Cerebellar cortex (tissue), 1 donor: Measurements from ENCODE around the gene ARHGAP31.

Source experiments
- DNase-seq: peaks from one replicate; pipeline ENCODE4 v3.0.0-alpha.2; 2015; ENCODE audit warnings: low spot score

ARHGAP31 gene

GRCh38 chr3:119395923-119396358, 101.8 kb downstream of the ARHGAP31 start:
- DNase-seq = no peak

DNA sequence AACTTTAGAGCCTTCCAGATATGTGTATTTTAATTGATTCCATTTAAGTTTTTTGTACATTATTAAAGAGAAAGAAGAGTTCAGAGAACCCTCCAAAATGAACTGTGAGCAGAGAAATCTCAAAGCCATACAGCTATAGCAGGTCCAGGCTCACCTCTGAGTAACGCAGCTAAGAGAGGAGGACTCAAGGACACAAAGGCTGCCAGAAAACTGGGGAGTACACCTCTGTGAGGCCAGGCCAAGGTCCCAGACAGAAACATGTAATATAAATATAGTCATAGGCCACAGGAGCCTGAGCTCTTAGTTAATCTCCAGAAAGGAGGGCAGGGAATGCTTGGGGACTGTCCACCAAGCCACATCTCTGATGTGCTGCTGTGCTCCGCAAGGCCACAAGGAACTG, 102.7 kb downstream of the ARHGAP31 start:
- DNase-seq = no peak

- DNase-seq = no peak
Measured at GRCh38 chr3:119400466-119400865, 106.3 kb downstream of the ARHGAP31 start.

- DNase-seq = no peak
Measured at GRCh38 chr3:119401069-119401468, 106.9 kb downstream of the ARHGAP31 start.

DNA sequence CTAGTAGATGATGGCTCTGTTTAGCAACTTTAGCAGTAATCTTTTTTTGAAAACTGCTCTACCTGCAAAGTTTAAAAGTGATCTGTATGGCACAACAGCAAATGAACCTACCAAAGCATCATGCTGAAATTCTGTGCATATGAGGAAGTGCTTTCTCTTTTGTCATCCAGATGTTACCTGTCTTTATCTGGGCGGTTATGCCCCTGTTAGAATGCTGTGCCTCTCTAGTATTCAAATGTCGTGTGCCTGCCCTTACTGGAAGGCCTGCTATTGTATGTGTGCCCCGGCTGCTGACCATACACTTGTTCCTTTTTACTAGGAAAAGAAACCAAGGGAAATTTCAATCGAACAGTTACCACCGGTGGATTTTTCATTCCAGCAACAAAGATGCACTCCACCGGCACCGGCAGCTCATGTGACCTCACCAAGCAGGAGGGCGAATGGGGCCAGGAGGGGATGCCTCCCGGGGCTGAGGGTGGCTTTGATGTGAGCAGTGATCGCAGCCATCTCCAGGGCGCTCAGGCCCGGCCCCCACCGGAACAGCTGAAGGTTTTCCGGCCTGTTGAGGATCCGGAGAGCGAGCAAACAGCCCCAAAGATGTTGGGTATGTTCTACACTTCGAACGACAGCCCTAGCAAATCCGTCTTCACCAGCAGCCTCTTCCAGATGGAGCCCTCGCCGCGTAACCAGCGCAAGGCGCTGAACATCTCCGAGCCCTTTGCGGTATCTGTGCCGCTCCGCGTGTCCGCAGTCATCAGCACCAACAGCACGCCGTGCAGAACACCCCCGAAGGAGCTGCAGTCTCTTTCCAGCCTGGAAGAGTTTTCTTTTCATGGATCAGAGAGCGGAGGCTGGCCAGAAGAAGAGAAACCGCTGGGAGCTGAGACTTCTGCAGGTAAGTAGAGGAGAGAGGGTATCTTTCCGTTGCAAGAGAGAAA, 107.6 kb downstream of the ARHGAP31 start:
- DNase-seq = no peak

DNA sequence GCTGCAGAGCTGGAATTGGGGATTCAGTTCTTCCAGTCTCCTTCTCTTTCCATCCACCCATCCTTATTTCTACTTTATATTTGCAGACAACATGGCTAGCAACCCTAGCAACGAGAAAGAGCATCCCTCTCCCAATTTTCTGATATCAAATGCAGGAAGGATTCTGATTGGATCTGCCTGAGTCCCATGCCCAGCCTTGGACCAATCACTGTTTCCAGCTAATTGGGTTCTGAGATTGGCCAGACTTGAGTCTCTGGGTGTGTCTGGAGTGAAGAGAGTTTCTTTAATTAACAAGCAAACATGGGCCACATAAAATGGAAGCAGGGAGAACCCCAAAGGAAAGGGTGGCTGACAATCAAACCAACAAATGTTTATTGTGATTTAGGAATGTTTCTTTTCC, 108.6 kb downstream of the ARHGAP31 start:
- DNase-seq = no peak

DNA sequence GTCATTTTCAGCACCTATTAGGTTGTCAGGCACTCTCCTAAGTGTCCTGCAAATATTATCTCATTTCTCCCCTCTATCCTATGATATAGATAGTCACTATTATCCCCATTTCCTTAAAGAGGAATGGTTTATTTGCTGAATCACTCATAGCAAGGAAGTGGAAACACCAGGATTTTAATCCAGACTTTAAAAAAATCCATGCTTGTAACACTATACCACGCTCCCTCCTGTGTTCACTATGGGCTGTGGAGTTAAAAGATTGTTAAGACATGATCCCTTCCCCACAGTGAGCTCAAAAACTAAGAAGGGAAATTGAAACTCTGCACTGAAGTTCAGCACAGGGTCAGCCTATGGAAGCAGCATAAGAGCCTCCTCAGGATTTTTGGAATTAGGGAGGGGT, 109.0 kb downstream of the ARHGAP31 start:
- no peak for DNase-seq

- DNase-seq = no peak
Measured at GRCh38 chr3:119405315-119405714, 111.1 kb downstream of the ARHGAP31 start.

GRCh38 chr3:119408243-119408950, 114.2 kb downstream of the ARHGAP31 start:
- DNase-seq = no peak

DNA sequence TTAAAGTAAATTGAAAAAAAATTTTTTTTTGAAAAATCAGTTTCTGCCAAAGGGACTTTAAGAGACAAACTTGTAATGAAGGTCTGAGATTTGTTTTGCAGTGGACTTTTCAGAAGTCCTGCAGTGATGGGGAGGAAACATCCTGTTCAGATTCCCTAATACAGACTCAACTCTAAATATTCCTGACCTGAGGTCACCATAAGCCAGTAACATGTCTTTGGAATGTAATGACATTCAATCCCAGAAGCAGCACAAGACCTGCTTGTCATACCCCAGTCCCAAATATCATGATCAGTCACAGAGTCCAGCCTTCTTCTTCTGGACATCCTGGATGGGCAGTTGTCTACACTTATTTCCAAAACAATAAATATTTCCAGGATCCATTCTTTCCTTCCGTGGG, 115.7 kb downstream of the ARHGAP31 start:
- DNase-seq = no peak

DNA sequence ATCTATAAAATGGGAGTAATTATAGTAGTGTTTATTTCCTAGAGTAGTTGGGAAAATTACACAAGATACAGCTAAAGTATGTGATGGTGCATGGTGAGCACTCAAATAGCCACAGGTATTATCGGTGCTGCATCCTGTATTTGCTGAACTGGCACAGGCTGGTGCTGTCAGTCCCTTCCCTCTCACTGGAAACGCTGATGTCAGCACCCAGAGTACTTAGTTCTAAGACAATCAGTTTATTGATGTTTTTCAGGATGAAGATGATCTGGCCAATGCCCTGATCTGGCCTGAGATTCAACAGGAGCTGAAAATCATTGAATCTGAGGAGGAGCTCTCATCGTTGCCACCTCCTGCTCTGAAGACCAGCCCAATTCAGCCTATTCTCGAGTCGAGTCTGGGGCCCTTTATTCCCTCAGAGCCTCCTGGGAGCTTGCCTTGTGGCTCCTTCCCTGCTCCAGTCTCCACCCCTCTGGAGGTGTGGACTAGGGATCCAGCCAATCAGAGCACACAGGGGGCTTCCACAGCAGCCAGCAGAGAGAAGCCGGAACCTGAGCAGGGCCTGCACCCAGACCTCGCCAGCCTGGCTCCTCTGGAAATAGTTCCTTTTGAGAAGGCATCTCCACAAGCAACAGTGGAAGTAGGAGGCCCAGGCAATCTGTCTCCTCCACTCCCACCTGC, 119.6 kb downstream of the ARHGAP31 start:
- no peak for DNase-seq

- no peak for DNase-seq
Measured at GRCh38 chr3:119416873-119417272, 122.7 kb downstream of the ARHGAP31 start.

DNA sequence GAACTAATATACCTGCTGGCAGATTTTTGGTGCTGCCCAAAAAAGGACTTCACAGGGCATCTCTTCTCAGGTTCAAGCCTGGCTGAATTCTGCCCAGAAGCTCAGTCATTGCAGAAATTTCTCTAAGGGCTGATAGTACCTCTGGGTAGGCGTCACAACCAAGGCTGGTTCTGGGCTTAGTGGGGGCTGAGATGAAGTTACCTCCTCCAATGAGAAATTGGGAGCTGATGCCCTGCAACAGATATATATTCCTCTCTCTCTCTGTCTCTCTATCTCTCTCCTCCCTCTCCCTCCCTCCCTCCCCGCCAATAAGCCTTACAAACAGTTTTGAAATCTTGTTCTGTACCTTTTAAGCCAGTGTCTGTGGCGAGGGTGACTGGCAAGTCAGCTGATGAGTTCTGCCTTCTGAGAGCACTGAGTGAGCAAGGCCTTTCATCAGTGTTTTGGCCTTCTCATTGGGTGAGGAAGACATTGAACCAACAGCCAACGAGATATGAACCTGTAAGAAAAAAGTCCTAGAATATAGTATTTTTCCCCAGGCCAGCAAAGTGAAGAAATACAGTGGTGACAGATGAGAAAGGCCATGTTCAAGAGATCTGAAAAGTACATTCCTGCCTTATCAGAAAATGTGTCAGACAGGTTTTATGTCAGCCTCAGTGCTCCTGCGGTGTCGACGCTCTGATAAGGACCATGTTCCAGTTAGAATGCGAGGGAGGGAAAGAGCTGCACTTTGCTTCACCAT, 123.8 kb downstream of the ARHGAP31 start:
- no peak for DNase-seq

DNA sequence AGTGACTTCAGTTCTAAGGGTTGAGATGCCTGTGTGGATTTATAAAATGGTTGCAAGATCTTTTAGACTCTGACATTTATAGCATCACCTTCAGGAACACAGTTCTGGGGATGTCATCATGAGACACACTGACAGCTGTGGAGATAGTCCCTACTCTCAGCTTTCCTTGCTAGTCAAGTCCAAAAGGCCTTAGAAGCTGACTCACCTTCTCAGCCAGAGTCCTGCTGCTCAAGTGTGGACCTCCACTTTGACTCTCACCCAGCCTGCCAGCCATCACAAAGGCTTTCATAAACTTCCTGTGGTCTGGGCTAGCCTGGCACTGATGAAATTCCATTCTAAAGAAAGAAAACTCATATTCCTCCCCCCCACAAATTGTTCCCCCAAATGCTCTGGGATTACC, 124.5 kb downstream of the ARHGAP31 start:
- no peak for DNase-seq

GRCh38 chr3:119420196-119420595, 126.0 kb downstream of the ARHGAP31 start:
- DNase-seq = peak; percentile 25

DNA sequence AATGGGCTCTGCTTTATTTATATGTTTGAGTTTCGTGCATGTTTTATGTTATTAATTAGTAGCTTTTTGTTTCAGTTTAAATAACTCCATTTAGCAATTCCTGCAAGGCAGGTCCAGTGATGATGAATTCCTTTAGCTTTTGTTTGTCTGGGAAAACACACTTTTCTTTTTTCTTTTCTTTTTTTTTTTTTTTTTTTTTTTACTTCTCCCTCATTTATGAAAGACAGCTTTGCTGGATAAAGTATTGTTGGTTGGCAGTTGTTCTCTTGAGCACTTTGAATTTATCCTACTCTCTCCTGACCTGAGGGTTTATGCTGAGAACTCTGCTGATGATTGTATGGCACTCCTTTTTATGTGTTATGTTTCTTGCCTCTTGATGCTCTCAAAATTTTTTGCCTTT, 133.5 kb downstream of the ARHGAP31 start:
- no peak for DNase-seq

GRCh38 chr3:119428538-119428937, 134.4 kb downstream of the ARHGAP31 start:
- no peak for DNase-seq

DNA sequence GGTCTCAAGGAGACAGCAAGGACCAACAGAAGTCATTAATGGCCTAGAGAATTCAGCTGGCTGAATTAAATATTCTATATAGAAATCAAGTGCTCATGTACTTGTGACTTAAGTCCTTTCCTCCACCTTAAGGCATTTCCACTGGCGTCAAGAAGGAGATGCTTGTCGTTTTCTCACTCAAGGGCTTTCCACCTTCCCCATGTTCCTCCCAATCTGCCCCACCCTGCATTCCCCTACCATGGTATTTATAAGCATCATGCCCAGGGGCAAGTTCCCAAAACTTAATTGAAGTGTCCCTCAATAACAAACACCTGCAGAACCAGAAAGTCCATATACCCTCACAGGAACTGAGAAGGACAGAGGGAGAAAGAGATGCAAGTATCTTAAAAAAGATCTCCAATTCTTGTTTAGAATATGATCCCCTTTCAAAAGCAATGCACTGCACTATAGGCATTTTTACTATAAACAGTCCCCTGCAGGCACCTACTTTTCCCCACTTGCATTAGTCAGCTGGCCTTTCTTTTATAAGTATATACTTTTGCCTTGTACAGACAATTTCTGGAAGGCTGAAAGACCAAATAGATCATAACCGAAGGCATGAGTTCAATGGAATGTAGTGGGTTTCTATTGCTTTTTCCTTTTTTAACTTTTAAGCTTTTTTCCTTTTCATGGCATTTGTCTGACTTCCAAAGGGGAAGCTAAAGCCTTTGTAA, 139.6 kb downstream of the ARHGAP31 start:
- DNase-seq = no peak

GRCh38 chr3:119434703-119435102, 140.5 kb downstream of the ARHGAP31 start:
- no peak for DNase-seq

DNA sequence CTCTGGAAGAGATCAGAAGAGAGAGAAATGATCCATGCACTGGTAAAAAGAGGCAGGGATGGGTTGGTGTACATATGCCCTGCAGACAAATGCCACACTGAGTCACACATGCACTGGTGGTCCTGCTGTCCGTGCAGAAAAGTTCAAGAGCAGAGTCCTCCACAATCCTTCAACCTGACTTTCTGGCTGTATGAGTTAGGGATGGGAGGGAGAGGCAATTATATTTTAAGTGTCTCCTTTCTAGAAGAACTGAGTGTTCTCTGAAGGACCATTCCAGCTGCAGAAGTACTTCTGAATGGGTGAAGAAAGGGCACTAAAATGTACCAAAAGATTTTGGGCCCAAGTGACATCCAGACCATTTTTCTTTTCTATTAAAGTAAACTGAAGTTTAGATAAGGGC, 142.8 kb downstream of the ARHGAP31 start:
- no peak for DNase-seq

DNA sequence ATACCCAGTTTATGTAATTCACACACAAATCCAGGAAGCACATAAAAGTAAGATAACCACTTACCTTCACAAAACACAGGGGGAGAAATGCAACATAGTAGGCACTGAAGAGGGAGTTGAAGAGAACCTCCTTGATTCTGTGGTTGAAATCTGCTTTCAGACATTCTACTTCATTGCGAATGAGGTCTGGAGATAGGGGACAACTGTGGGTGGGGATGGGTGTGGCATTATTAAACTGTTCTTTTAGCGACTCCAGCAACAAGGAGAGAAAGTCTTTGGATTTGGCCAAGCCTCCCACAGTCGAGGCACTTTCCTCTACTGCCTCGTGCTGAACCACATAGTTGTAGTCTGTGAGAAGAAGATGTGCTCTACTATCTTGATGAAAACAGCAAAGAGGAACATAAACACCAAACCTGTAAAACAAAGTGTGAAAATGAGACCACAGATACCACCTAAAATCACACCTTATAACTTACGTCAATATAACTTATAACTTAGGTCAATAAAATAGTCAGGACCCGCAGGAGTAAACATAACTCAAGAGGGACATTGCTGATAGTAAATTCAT, 143.6 kb downstream of the ARHGAP31 start:
- DNase-seq = no peak
